Gastroesophageal sphincter (tissue), 3 donors: Measurements from ENCODE around the gene IGFLR1.

Experiments used
- CTCF ChIP-seq, 4 experiments: fragments of 200-600 bp in 2 of 4; fragments of 450-650 bp in 2 of 4; sonication (generic) in 1 of 4; IDR thresholded peaks; one replicate each; pipeline ENCODE4 v1.5.1; 2017 to 2019; ENCODE audit warnings: antibody characterized with exemption in 4 of 4, mild to moderate bottlenecking in 2 of 4, moderate library complexity in 2 of 4
- EP300 ChIP-seq: sonication (generic); formaldehyde crosslinking; IDR thresholded peaks from one replicate; pipeline ENCODE4 v1.6.1; 2017; ENCODE audit warnings: antibody characterized with exemption, mild to moderate bottlenecking
- POLR2A ChIP-seq, 2 donors: fragments of 450-650 bp; IDR thresholded peaks; one replicate each; pipeline ENCODE4 v1.6.1; 2017; ENCODE audit warnings: antibody characterized with exemption in 2 of 2, mild to moderate bottlenecking in 2 of 2, moderate library complexity in 1 of 2
- POLR2AphosphoS5 ChIP-seq: sonication (generic); formaldehyde crosslinking; IDR thresholded peaks from one replicate; pipeline ENCODE4 v1.6.1; 2017; ENCODE audit warnings: antibody characterized with exemption

GRCh38 chr19:35754370-35755130 is 12.3 kb upstream of the IGFLR1 start:
- TF ChIP-seq EP300, result no peak
- TF ChIP-seq POLR2A (IDR thresholded peaks at IDR 0.05), result no peak
- TF ChIP-seq CTCF (IDR thresholded peaks at IDR 0.05), result no peak
- no peak for TF ChIP-seq POLR2AphosphoS5
